Measurements from ENCODE around the gene NCSTN.

DNA sequence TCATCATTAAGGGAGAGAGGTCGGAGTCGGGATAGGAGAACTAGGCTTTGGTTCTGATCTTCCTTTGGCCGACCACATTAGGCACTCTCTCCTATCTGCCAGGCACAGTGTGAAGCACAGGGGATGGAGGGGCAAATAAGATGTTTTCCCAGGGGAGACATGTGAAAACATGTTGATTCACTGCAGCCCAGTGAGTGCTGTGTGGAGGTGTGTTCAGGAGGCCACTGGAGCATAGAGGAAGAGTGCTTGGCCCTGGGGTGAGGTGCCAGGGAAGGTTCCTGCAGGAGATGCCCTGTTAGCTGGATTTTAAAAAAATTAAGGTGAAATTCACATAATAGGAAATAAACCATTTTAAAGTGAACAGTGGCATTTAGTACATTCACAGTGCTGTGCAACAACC, 60.9 kb downstream of the NCSTN start:
- TF ChIP-seq POLR2A (IDR thresholded peaks at IDR 0.05; ENCODE audit: low read length) (no peak), GATA1 (IDR thresholded peaks at IDR 0.05; ENCODE audit: low read depth, low read length) (no peak)
